ENCODE data around the gene DOK7. TPM values are rescaled to one million over a fixed set of nuclear protein-coding genes. Genes with fewer than 3 reads are reported as not detected.

DOK7 gene
- total RNA-seq, 2 donors from 2014 or later = 0.80 to 1.5 TPM

DNA sequence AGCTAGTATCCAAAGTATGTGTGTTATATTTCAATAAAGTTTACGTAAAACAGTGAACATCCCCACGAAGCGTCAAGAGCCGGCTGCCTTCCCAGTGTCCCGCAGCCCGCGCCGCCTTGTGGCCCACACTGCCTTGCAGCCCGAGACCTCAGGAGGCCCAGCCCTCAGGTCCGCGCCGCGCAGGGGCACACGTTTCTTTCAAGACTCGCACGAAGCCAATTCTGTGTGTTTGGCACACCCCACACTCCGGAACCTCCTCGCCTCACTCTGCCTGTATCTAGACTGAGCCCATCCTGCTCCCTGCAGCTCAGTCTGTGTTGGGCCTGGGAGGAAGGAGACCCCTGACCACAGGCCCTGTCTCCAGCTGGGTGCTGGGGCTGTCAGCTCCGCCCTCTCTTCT lies 63.4 kb downstream of the DOK7 start:
- DNase-seq = no peak
- Histone ChIP-seq H3K9me3 (no peaks in the 10 kb centered on the region), H3K36me3 (peaks cover 3% of the 10 kb centered on the region), H3K27ac (no peak overlapping the region), H3K4me1 (peaks cover 8% of the 10 kb centered on the region), H3K27me3 (no peaks in the 10 kb centered on the region), H3K4me3 (no peak overlapping the region), H3K9ac (ENCODE audit: low read depth in 2 of 2, low read length in 2 of 2) (no peak overlapping the region)
- TF ChIP-seq CTCF (IDR thresholded peaks at IDR 0.05) = no peak
- intact Hi-C loops (cut with DNase I) = no loop called here

DNA sequence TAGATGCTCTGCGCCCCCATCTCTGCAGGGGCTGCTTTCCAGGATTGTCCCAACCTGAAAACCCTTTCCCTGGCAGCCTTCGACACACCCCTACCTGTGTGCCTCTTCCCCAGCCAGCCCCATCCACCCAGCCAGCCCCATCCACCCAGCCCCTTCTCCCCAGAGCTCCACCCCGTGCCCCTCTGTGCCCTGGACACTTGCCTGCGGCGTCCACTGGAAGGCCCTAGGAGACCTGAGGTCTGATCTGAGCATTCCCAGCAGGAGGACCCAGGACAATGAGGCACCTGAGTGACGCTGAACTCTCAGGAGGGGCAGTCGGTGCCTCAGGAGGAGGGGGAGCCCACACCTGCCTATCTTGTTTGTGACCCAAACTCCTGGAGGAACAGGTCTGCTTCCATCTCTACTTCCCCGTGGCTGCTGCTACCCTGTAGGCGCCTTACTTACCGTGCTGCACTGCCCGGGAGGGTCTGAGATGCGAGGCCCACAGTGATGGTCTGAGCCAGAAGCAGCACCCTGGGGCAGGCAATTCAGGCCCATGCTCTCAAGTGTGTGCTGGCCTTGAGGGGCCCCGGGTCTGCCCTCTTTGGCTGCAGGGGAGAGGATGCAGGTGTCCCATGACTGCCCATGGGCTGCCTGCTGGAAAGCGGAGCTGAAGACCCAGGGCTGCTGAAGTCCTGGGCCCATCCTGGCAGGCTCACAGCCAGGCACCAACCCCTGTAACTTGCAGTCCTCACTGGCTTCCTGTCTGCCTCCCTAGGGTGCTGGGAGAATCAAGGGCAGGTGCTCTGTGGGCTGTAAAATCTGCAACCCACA lies 64.2 kb downstream of the DOK7 start:
- H3K4me1 ChIP-seq = peaks cover 8% of the 10 kb centered on the region
- DNase-seq = no peak

DNA sequence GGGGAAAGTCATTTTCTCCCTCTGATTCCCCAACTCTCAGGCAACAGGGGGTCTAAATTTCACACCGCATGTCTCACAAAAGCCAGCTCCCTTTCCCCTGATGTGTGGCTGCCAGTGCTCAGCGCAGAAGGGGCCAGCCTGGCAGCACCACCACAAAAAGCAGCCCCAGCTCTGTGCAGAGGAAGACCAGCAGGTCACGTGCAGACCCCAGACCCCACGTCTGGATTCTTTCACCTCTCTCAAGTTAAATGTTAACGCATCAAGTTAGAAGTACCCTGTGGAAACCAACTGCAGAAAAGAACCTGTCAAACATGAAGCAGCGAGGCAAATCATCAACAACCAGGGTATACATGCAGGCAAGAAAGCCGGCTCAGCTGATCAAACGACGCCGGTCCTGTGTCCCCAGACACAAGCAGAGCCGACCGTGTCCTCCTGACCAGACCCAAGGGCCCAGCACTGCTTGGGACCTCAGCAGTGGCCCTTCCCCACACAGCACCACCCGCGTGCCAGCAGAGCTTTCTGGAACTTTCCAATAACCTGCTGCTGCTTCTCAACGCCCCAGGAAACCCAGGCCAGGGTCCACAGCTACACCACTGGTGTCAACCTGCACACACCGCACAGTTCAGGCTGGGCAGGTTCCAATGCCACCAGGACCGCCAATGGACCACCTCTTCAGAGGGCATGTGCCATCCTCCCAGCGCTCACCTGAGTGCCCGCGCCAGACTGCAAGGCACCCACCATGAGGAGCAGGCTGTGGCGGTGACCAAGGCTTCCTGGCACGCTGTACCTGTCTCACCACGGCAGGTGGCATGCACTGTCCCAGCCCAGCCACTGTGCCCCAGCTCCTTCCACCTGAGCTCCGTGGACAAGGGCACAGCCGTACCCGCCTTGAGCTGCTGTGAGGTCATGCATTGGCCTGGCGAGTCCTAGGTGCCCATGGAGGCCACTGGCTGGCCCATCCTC lies 65.1 kb downstream of the DOK7 start:
- intact Hi-C loops (cut with DNase I) = no loop called here
- no peak for DNase-seq
- no peaks in the 10 kb centered on the region for H3K9me3 ChIP-seq
- H3K36me3 ChIP-seq = no peaks in the 10 kb centered on the region
- TF ChIP-seq CTCF (IDR thresholded peaks at IDR 0.05) = no peak
- H3K9ac ChIP-seq (ENCODE audit: low read depth in 2 of 2, low read length in 2 of 2) = no peak overlapping the region
- peaks cover 12% of the 10 kb centered on the region for H3K4me1 ChIP-seq
- no peak overlapping the region for H3K4me3 ChIP-seq
- no peak overlapping the region for H3K27ac ChIP-seq
- H3K27me3 ChIP-seq = no peaks in the 10 kb centered on the region

More for the DNA sequence above, 64.2 kb downstream of the DOK7 start:
- no peaks in the 10 kb centered on the region for H3K36me3 ChIP-seq
- no peak overlapping the region for H3K27ac ChIP-seq
- no peak overlapping the region for H3K9ac ChIP-seq (ENCODE audit: low read depth in 2 of 2, low read length in 2 of 2)
- no peak overlapping the region for H3K4me3 ChIP-seq
- no peaks in the 10 kb centered on the region for H3K9me3 ChIP-seq
- intact Hi-C loops (cut with DNase I) = no loop called here
- H3K27me3 ChIP-seq = no peaks in the 10 kb centered on the region
- no peak for TF ChIP-seq CTCF (IDR thresholded peaks at IDR 0.05)

- Histone ChIP-seq H3K9me3 (no peaks in the 10 kb centered on the region), H3K27me3 (no peaks in the 10 kb centered on the region), H3K4me3 (no peak overlapping the region), H3K9ac (ENCODE audit: low read depth in 2 of 2, low read length in 2 of 2) (no peak overlapping the region), H3K4me1 (peaks cover 12% of the 10 kb centered on the region), H3K27ac (no peak overlapping the region), H3K36me3 (no peaks in the 10 kb centered on the region)
- no peak for DNase-seq
- intact Hi-C loops (cut with DNase I) = no loop called here
- TF ChIP-seq CTCF (IDR thresholded peaks at IDR 0.05) = no peak
Observed at GRCh38 chr4:3529363-3529762, 66.3 kb downstream of the DOK7 start.

DNA sequence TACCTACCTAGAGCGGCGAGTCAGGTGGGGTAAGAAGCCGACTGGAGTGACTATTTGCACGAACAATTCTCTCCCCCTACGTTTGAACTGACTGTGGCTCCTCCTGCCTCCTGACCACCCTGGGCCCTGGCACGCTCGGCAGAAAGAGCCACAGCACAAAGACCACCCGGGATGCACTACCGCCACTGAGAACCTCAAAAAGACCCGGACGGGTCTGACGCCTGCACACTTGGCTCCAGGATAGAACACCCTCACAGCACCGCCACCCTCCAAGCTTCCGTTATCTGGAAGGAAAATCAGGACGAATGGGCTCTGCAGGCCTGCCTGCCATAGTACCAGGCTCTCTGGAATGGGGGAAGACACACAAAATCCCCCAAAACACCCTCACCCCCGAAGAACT lies 66.9 kb downstream of the DOK7 start:
- Histone ChIP-seq H3K9ac (ENCODE audit: low read depth in 2 of 2, low read length in 2 of 2) (no peak overlapping the region), H3K4me3 (no peak overlapping the region), H3K27me3 (no peaks in the 10 kb centered on the region), H3K4me1 (peaks cover 12% of the 10 kb centered on the region), H3K27ac (no peak overlapping the region), H3K36me3 (no peaks in the 10 kb centered on the region), H3K9me3 (no peaks in the 10 kb centered on the region)
- TF ChIP-seq CTCF (IDR thresholded peaks at IDR 0.05) = no peak
- intact Hi-C loops (cut with DNase I) = no loop called here
- no peak for DNase-seq
